Astrocyte (in vitro differentiated cells and primary cell): ENCODE data around the gene BARX1.

ENCODE experiments used
- CTCF ChIP-seq: IDR thresholded peaks from 2 replicates; pipeline ENCODE4 v1.5.1; 2011; ENCODE audit warnings: low read depth, mild to moderate bottlenecking, inconsistent platforms, low read length, moderate library complexity; ENCODE audit not compliant: insufficient read depth
- EZH2 ChIP-seq: IDR thresholded peaks from 2 replicates; pipeline ENCODE4 v1.6.1; 2012; ENCODE audit warnings: mild to moderate bottlenecking, low read length, inconsistent platforms; ENCODE audit not compliant: insufficient read depth

- TF ChIP-seq CTCF (no peak), EZH2 (peak; percentile 52)
These were observed 9.5 kb downstream of the BARX1 start for GRCh38 chr9:93945400-93946337.
